H1 (cell line): ENCODE measurements around the gene FJX1. TPM values are rescaled to one million over a fixed set of nuclear protein-coding genes. Genes with fewer than 3 reads are reported as not detected.

ENCODE experiments used
- CTCF ChIA-PET: fragments of 300-600 bp; sonication (Branson Sonifier 250); formaldehyde crosslinking; loops from one replicate; lab custom pipeline; 2021; ENCODE audit not compliant: partially characterized antibody; lab: Charles Lee
- POLR2A ChIA-PET: fragments of 300-600 bp; sonication (Branson Sonifier 250); formaldehyde crosslinking; loops from one replicate; lab custom pipeline; 2021; ENCODE audit warnings: inconsistent platforms; ENCODE audit not compliant: partially characterized antibody; lab: Charles Lee
- DNase-seq, 2 experiments: peaks; one replicate each; pipeline versions ENCODE4 v3.0.0 to v3.0.0-alpha.2; 2010 to 2022; ENCODE audit warnings: low spot score in 2 of 2, low read depth in 1 of 2, mixed read lengths in 1 of 2
- FAIRE-seq: peaks from 2 replicates; lab custom pipeline; 2011; peaks lifted over from hg19 to GRCh38; lab: Jason Lieb, UNC
- H2AFZ ChIP-seq: 2 replicates; pipeline ENCODE4 v1.8.1; 2012; ENCODE audit warnings: low read length, inconsistent platforms
- H2AK5ac ChIP-seq: 2 replicates; pipeline ENCODE4 v1.6.1; 2013; ENCODE audit warnings: low read depth, low read length
- H2BK120ac ChIP-seq: replicated peaks from 2 replicates; pipeline ENCODE3; 2013; ENCODE audit warnings: low read depth, low read length, inconsistent platforms
- H2BK12ac ChIP-seq: 2 replicates; pipeline ENCODE4 v1.6.1; 2013; ENCODE audit warnings: low read depth, low read length
- H2BK15ac ChIP-seq: 2 replicates; pipeline ENCODE4 v1.6.1; 2013; ENCODE audit warnings: low read length
- H2BK20ac ChIP-seq: 2 replicates; pipeline ENCODE4 v1.6.1; 2013; ENCODE audit warnings: low read length
- H2BK5ac ChIP-seq: 2 replicates; pipeline ENCODE4 v1.6.1; 2013; ENCODE audit warnings: low read depth, low read length
- H3K14ac ChIP-seq: 2 replicates; pipeline ENCODE4 v1.6.1; 2013; ENCODE audit warnings: inconsistent platforms; ENCODE audit not compliant: insufficient read length
- H3K18ac ChIP-seq: 2 replicates; pipeline ENCODE4 v1.6.1; 2013; ENCODE audit warnings: low read length; ENCODE audit errors: extremely low read depth
- H3K23ac ChIP-seq: 2 replicates; pipeline ENCODE4 v1.6.1; 2013; ENCODE audit warnings: inconsistent platforms; ENCODE audit not compliant: insufficient read length
- H3K23me2 ChIP-seq: 2 replicates; pipeline ENCODE4 v1.6.1; 2013; ENCODE audit warnings: low read depth, low read length
- H3K27ac ChIP-seq: 2 replicates; pipeline ENCODE4 v1.6.1; 2011; ENCODE audit warnings: low read depth, low read length, inconsistent platforms
- H3K27me3 ChIP-seq, 4 experiments: replicated peaks in 1 of 4; 1 replicate in 1 of 4; 2 replicates in 3 of 4; pipeline versions ENCODE4 v1.6.1 to v1.8.1; 2011 to 2013; ENCODE audit warnings: low read length in 3 of 4, mild to moderate bottlenecking in 3 of 4, inconsistent platforms in 2 of 4, mixed read lengths in 2 of 4, moderate library complexity in 1 of 4; ENCODE audit not compliant: control insufficient read depth in 3 of 4, insufficient read depth in 3 of 4; ENCODE audit errors: extremely low read depth in 1 of 4
- H3K36me3 ChIP-seq, 4 experiments: 2 replicates each; pipeline versions ENCODE4 v1.6.1 to v1.8.1; 2011 to 2013; ENCODE audit warnings: mild to moderate bottlenecking in 4 of 4, low read length in 3 of 4, moderate library complexity in 2 of 4, control low read depth in 1 of 4, inconsistent platforms in 1 of 4; ENCODE audit not compliant: insufficient read depth in 4 of 4, control insufficient read depth in 2 of 4
- H3K4ac ChIP-seq: replicated peaks from 2 replicates; pipeline ENCODE3; 2013; ENCODE audit warnings: low read length, low read depth, mixed read lengths, inconsistent platforms; ENCODE audit not compliant: insufficient read length
- H3K4me1 ChIP-seq, 4 experiments: replicated peaks in 1 of 4; 1 replicate in 1 of 4; 2 replicates in 3 of 4; pipeline versions ENCODE4 v1.6.1 to v1.8.1; 2011 to 2013; ENCODE audit warnings: low read length in 3 of 4, inconsistent platforms in 2 of 4, mixed read lengths in 1 of 4; ENCODE audit not compliant: insufficient read depth in 4 of 4, control insufficient read depth in 3 of 4
- H3K4me2 ChIP-seq, 2 experiments: 2 replicates each; pipeline versions ENCODE4 v1.6.1 to v1.8.1; 2011 to 2013; ENCODE audit warnings: low read depth in 2 of 2, low read length in 2 of 2, control low read depth in 1 of 2, inconsistent platforms in 1 of 2, mild to moderate bottlenecking in 1 of 2; ENCODE audit not compliant: insufficient read depth in 1 of 2
- H3K4me3 ChIP-seq, 4 experiments: fragments of 200-600, 300-600 bp in 1 of 4; sonication (generic), shearing (Covaris generic), sonication (Bioruptor Twin) in 1 of 4; 2 replicates each; pipeline versions ENCODE4 v1.5.1 to v1.8.1; 2011 to 2016; ENCODE audit warnings: low read length in 4 of 4, low read depth in 3 of 4, control low read depth in 2 of 4, inconsistent platforms in 2 of 4, mild to moderate bottlenecking in 2 of 4, mixed read lengths in 1 of 4, moderate library complexity in 1 of 4; ENCODE audit not compliant: insufficient read depth in 2 of 4; ENCODE audit errors: extremely low read depth in 1 of 4
- H3K56ac ChIP-seq: replicated peaks from 2 replicates; pipeline ENCODE3; 2013; ENCODE audit warnings: low read depth, mild to moderate bottlenecking, mixed read lengths, low read length, inconsistent platforms; ENCODE audit not compliant: insufficient read length
- H3K79me1 ChIP-seq: 2 replicates; pipeline ENCODE4 v1.6.1; 2013; ENCODE audit warnings: low read depth, low read length, control low read depth
- H3K79me2 ChIP-seq, 2 experiments: 2 replicates each; pipeline versions ENCODE4 v1.6.1 to v1.8.1; 2012 to 2013; ENCODE audit warnings: low read length in 2 of 2, mild to moderate bottlenecking in 2 of 2, inconsistent platforms in 1 of 2; ENCODE audit not compliant: insufficient read depth in 2 of 2, control insufficient read depth in 1 of 2
- H3K9ac ChIP-seq, 4 experiments: replicated peaks in 1 of 4; 1 replicate in 1 of 4; 2 replicates in 3 of 4; pipeline versions ENCODE4 v1.6.1 to v1.8.1; 2011 to 2013; ENCODE audit warnings: low read depth in 3 of 4, low read length in 3 of 4, control low read depth in 2 of 4, mild to moderate bottlenecking in 2 of 4, moderate library complexity in 2 of 4, inconsistent platforms in 1 of 4; ENCODE audit errors: extremely low read depth in 1 of 4
- H3K9me3 ChIP-seq, 2 experiments: 2 replicates each; pipeline versions ENCODE4 v1.6.1 to v1.8.1; 2012 to 2013; ENCODE audit warnings: mild to moderate bottlenecking in 2 of 2, moderate library complexity in 2 of 2, control low read depth in 1 of 2, inconsistent platforms in 1 of 2, low read depth in 1 of 2, low read length in 1 of 2, mixed read lengths in 1 of 2; ENCODE audit not compliant: insufficient read depth in 2 of 2
- H4K20me1 ChIP-seq, 2 experiments: replicated peaks in 1 of 2; 2 replicates each; pipeline versions ENCODE3 to v1.8.1; 2011 to 2013; ENCODE audit warnings: inconsistent platforms in 2 of 2, low read length in 2 of 2, mild to moderate bottlenecking in 1 of 2; ENCODE audit not compliant: insufficient read depth in 2 of 2, control insufficient read depth in 1 of 2
- H4K5ac ChIP-seq: 2 replicates; pipeline ENCODE4 v1.6.1; 2013; ENCODE audit warnings: low read length, low read depth, mixed read lengths, inconsistent platforms; ENCODE audit not compliant: insufficient read length
- H4K8ac ChIP-seq: 2 replicates; pipeline ENCODE4 v1.8.0; 2013; ENCODE audit warnings: mild to moderate bottlenecking, moderate library complexity, low read length, inconsistent platforms; ENCODE audit not compliant: insufficient read depth; ENCODE audit errors: extremely low read depth
- H4K91ac ChIP-seq: replicated peaks from 2 replicates; pipeline ENCODE3; 2013; ENCODE audit warnings: low read length, mixed read lengths, inconsistent platforms; ENCODE audit not compliant: insufficient read length
- CTBP2 ChIP-seq: IDR thresholded peaks from 2 replicates; pipeline ENCODE4 v1.7.0; 2011; ENCODE audit warnings: borderline replicate concordance, mild to moderate bottlenecking, moderate library complexity, mixed read lengths, low read length; ENCODE audit not compliant: insufficient read depth, insufficient read length
- CTCF ChIP-seq, 3 experiments: IDR thresholded peaks; 1 replicate in 2 of 3; 2 replicates in 1 of 3; pipeline versions ENCODE4 v1.5.1 to v1.6.1; 2011; ENCODE audit warnings: low read length in 3 of 3, mild to moderate bottlenecking in 3 of 3, inconsistent platforms in 2 of 3, low read depth in 1 of 3, moderate library complexity in 1 of 3; ENCODE audit not compliant: insufficient read depth in 1 of 3; ENCODE audit errors: control extremely low read depth in 1 of 3
- EZH2 ChIP-seq: fragments of 200-600 bp; sonication (generic); IDR thresholded peaks from 2 replicates; pipeline ENCODE4 v1.7.1; 2012; ENCODE audit warnings: low read depth, mild to moderate bottlenecking, moderate library complexity, low read length, inconsistent platforms; ENCODE audit not compliant: severe bottlenecking
- RNF2 ChIP-seq: fragments of 200-900, 300-1000 bp; sonication (generic); IDR thresholded peaks from 2 replicates; pipeline ENCODE4 v1.7.1; 2016; ENCODE audit warnings: borderline replicate concordance, low read depth, mild to moderate bottlenecking, antibody characterized with exemption, low read length; ENCODE audit not compliant: poor library complexity, severe bottlenecking; ENCODE audit errors: missing control alignments
- WGBS, 2 experiments: shearing (Covaris generic) in 1 of 2; methylation state at CpG; one replicate each; pipeline versions ENCODE4 v1.1.6 to v1.1.7; 2013 to 2015; ENCODE audit warnings: low lambda C conversion rate in 2 of 2, mixed read lengths in 2 of 2, inconsistent platforms in 1 of 2, low coverage in 1 of 2, missing lambda C conversion rate in 1 of 2; ENCODE audit not compliant: insufficient replicate concordance in 2 of 2, insufficient coverage in 1 of 2, insufficient read length in 1 of 2; ENCODE audit errors: extremely low coverage in 1 of 2, missing lambda C conversion rate in 1 of 2; 5-methylcytosine and 5-hydroxymethylcytosine counted together
- polyA plus RNA-seq, 7 experiments: library from polyadenylated mRNA; depleted of rRNA in 3 of 7; stranded (reverse) in 5 of 7; unstranded in 2 of 7; fragments of >200 nt in 5 of 7; fragments of 200-250 nt in 2 of 7; gene quantifications; 1 replicate in 5 of 7; 2 replicates in 1 of 7; 4 replicates in 1 of 7; pipeline versions ENCODE4 v1.2.1 to v1.2.3, GENCODE V29; 2011 to 2013; ENCODE audit warnings: missing spikeins in 2 of 7, mixed read lengths in 2 of 7
- total RNA-seq: library from RNA; stranded (reverse); fragmentation: NEBNext Ultra II Directional; extraction: Animal tissue kit (Norgen Biotek cat#: 25700); gene quantifications from 2 replicates; pipeline ENCODE4 v1.2.1, GENCODE V29; 2021

Gene FJX1
- total and polyA plus RNA-seq, 2 of the 8 experiments (the other 6 are each of a cell fraction or from before 2014, with no cell fraction given), result 6.3 to 13.3 TPM

GRCh38 chr11:35632301-35632700 is 14.0 kb downstream of the FJX1 start:
- no peak overlapping the region for H3K14ac ChIP-seq
- no peaks in the 10 kb centered on the region for H3K79me2 ChIP-seq
- H2BK120ac ChIP-seq, result no peak overlapping the region
- no peak for FAIRE-seq
- DNase-seq, result no peak
- no peak overlapping the region for H4K5ac ChIP-seq
- WGBS, 2 experiments, result 71% methylated on average over 1 of the region's 1 CpG; no CpG with 5 or more reads in 1 of the 2 experiments
- H2AK5ac ChIP-seq, result no peak overlapping the region
- POLR2A ChIA-PET, result no interaction called here
- H3K4me1 ChIP-seq, result no peaks in the 10 kb centered on the region
- CTCF ChIA-PET, result no interaction called here
- no peak overlapping the region for H3K9ac ChIP-seq
- no peaks in the 10 kb centered on the region for H4K20me1 ChIP-seq
- H3K4me3 ChIP-seq, result no peak overlapping the region
- no peak overlapping the region for H3K56ac ChIP-seq
- no peak overlapping the region for H2BK12ac ChIP-seq
- no peak overlapping the region for H2BK5ac ChIP-seq
- H3K27me3 ChIP-seq, result no peaks in the 10 kb centered on the region
- H2BK20ac ChIP-seq, result no peak overlapping the region
- H4K8ac ChIP-seq, result no peak overlapping the region
- TF ChIP-seq EZH2 (no peak), CTCF (IDR thresholded peaks at IDR 0.05; ENCODE audit: control extremely low read depth in 1 of 3, insufficient read depth in 1 of 3, low read depth in 1 of 3, low read length in 3 of 3) (no peak), RNF2 (no peak), CTBP2 (no peak)
- H3K4ac ChIP-seq, result no peak overlapping the region
- H2AFZ ChIP-seq, result no peak overlapping the region
- H3K23ac ChIP-seq, result no peak overlapping the region
- no peaks in the 10 kb centered on the region for H3K79me1 ChIP-seq
- H3K27ac ChIP-seq, result no peak overlapping the region
- no peak overlapping the region for H3K18ac ChIP-seq
- no peaks in the 10 kb centered on the region for H3K36me3 ChIP-seq
- H4K91ac ChIP-seq, result no peak overlapping the region
- no peaks in the 10 kb centered on the region for H3K23me2 ChIP-seq
- H2BK15ac ChIP-seq, result no peak overlapping the region
- no peaks in the 10 kb centered on the region for H3K9me3 ChIP-seq
- H3K4me2 ChIP-seq, result no peak overlapping the region
